ES-I3 (cell line): ENCODE data around the gene DACH1.
A peak's percentile ranks its signal among the peaks of the same experiment; 100 is the strongest.
"Not testable (repeated sequence)": the region's sequence is repeated elsewhere in the genome, so short reads cannot be mapped to it uniquely, and the experiment has no call there.

Source experiments
- H3K36me3 ChIP-seq: 2 replicates; pipeline ENCODE4 v1.6.1; 2013; ENCODE audit warnings: mild to moderate bottlenecking, low read length, control low read depth, moderate library complexity; ENCODE audit not compliant: insufficient read depth
- H3K4me1 ChIP-seq: 2 replicates; pipeline ENCODE4 v1.6.1; 2013; ENCODE audit warnings: mild to moderate bottlenecking, control low read depth, low read length; ENCODE audit not compliant: insufficient read depth
- H3K9ac ChIP-seq: 2 replicates; pipeline ENCODE4 v1.6.1; 2013; ENCODE audit warnings: low read depth, mild to moderate bottlenecking, low read length, moderate library complexity
- H3K9me3 ChIP-seq: 2 replicates; pipeline ENCODE4 v1.6.1; 2013; ENCODE audit warnings: mild to moderate bottlenecking, low read length, moderate library complexity; ENCODE audit not compliant: control insufficient read depth, insufficient read depth

DACH1 gene

GRCh38 chr13:71867131-71867814 lies at the start of gene DACH1:
DACH1 (minus strand) TSS chr13:71867204.
- no peaks in the 10 kb centered on the region for H3K36me3 ChIP-seq
- no peaks in the 10 kb centered on the region for H3K9me3 ChIP-seq
- peaks cover 8% of the 10 kb centered on the region; the same call in 1 of the 2 replicates for H3K4me1 ChIP-seq
- peak within 1 kb of the TSS; percentile 81; the same call in 1 of the 2 replicates for H3K9ac ChIP-seq

GRCh38 chr13:71913717-71914116 lies 46.7 kb upstream of the DACH1 start:
- Histone ChIP-seq H3K4me1 (no peaks in the 10 kb centered on the region; the same call in 1 of the 2 replicates), H3K36me3 (no peaks in the 10 kb centered on the region), H3K9ac (no peak overlapping the region), H3K9me3 (no peaks in the 10 kb centered on the region)

GRCh38 chr13:71912524-71912923 lies 45.5 kb upstream of the DACH1 start:
- no peak overlapping the region for H3K9ac ChIP-seq
- H3K36me3 ChIP-seq = no peaks in the 10 kb centered on the region; the same call in 1 of the 2 replicates
- no peaks in the 10 kb centered on the region for H3K9me3 ChIP-seq
- H3K4me1 ChIP-seq = no peaks in the 10 kb centered on the region; the same call in 1 of the 2 replicates

- Histone ChIP-seq H3K9me3 (no peaks in the 10 kb centered on the region), H3K9ac (no peak overlapping the region), H3K36me3 (no peaks in the 10 kb centered on the region; the same call in 1 of the 2 replicates), H3K4me1 (peaks cover 8% of the 10 kb centered on the region)
Measured at GRCh38 chr13:71906448-71906847, 39.4 kb upstream of the DACH1 start.

- no peaks in the 10 kb centered on the region for H3K9me3 ChIP-seq
- no peak overlapping the region for H3K9ac ChIP-seq
- peaks cover 8% of the 10 kb centered on the region for H3K4me1 ChIP-seq
- no peaks in the 10 kb centered on the region for H3K36me3 ChIP-seq
Measured at GRCh38 chr13:71902676-71903075, 35.7 kb upstream of the DACH1 start.

- not testable (repeated sequence) for H3K4me1 ChIP-seq, H3K9me3 ChIP-seq, H3K36me3 ChIP-seq, H3K9ac ChIP-seq
Measured at GRCh38 chr13:71893506-71893905, 26.5 kb upstream of the DACH1 start.

GRCh38 chr13:71886880-71887279 lies 19.9 kb upstream of the DACH1 start:
- H3K36me3 ChIP-seq = no peaks in the 10 kb centered on the region
- H3K9me3 ChIP-seq = no peaks in the 10 kb centered on the region
- no peaks in the 10 kb centered on the region for H3K4me1 ChIP-seq
- no peak overlapping the region for H3K9ac ChIP-seq

GRCh38 chr13:71882120-71882519 lies 15.1 kb upstream of the DACH1 start:
- H3K9me3 ChIP-seq = no peaks in the 10 kb centered on the region
- H3K9ac ChIP-seq = no peak overlapping the region
- no peaks in the 10 kb centered on the region for H3K36me3 ChIP-seq
- peaks cover 20% of the 10 kb centered on the region for H3K4me1 ChIP-seq

GRCh38 chr13:71880753-71881541 lies 13.9 kb upstream of the DACH1 start:
- Histone ChIP-seq H3K4me1 (peaks cover 32% of the 10 kb centered on the region), H3K9me3 (no peaks in the 10 kb centered on the region), H3K36me3 (no peaks in the 10 kb centered on the region), H3K9ac (peak overlapping the region; percentile 2; the same call in 1 of the 2 replicates)

GRCh38 chr13:71879808-71880344 lies 12.9 kb upstream of the DACH1 start:
- H3K9ac ChIP-seq = no peak overlapping the region
- peaks cover 34% of the 10 kb centered on the region for H3K4me1 ChIP-seq
- no peaks in the 10 kb centered on the region for H3K36me3 ChIP-seq
- H3K9me3 ChIP-seq = no peaks in the 10 kb centered on the region

- Histone ChIP-seq H3K36me3 (no peaks in the 10 kb centered on the region), H3K9ac (no peak overlapping the region), H3K9me3 (no peaks in the 10 kb centered on the region), H3K4me1 (peaks cover 39% of the 10 kb centered on the region)
Measured at GRCh38 chr13:71879129-71879535, 12.1 kb upstream of the DACH1 start.

- Histone ChIP-seq H3K36me3 (no peaks in the 10 kb centered on the region), H3K9ac (no peak overlapping the region), H3K4me1 (peaks cover 39% of the 10 kb centered on the region), H3K9me3 (no peaks in the 10 kb centered on the region)
Measured at GRCh38 chr13:71877256-71877653, 10.3 kb upstream of the DACH1 start.

GRCh38 chr13:71876648-71877255 lies 9.7 kb upstream of the DACH1 start:
- Histone ChIP-seq H3K9ac (no peak overlapping the region), H3K4me1 (peaks cover 39% of the 10 kb centered on the region), H3K36me3 (no peaks in the 10 kb centered on the region), H3K9me3 (no peaks in the 10 kb centered on the region)

GRCh38 chr13:71875823-71876222 lies 8.8 kb upstream of the DACH1 start:
- Histone ChIP-seq H3K4me1 (peaks cover 32% of the 10 kb centered on the region), H3K36me3 (no peaks in the 10 kb centered on the region), H3K9me3 (no peaks in the 10 kb centered on the region), H3K9ac (no peak overlapping the region)
